Stimulated activated CD4-positive, alpha-beta T cell treated with anti-CD3 and anti-CD28 coated beads, Interleukin-12 subunit alpha, Interleukin-12 subunit beta, amount 100 ng/mL, for 4 hours (primary cell): ENCODE measurements around the gene KANSL3.
"Not testable (repeated sequence)": the region's sequence is repeated elsewhere in the genome, so short reads cannot be mapped to it uniquely, and the experiment has no call there.

Experiments
- DNase-seq: peaks from one replicate; pipeline ENCODE4 v3.0.0-alpha.2; 2020

Gene KANSL3

DNA sequence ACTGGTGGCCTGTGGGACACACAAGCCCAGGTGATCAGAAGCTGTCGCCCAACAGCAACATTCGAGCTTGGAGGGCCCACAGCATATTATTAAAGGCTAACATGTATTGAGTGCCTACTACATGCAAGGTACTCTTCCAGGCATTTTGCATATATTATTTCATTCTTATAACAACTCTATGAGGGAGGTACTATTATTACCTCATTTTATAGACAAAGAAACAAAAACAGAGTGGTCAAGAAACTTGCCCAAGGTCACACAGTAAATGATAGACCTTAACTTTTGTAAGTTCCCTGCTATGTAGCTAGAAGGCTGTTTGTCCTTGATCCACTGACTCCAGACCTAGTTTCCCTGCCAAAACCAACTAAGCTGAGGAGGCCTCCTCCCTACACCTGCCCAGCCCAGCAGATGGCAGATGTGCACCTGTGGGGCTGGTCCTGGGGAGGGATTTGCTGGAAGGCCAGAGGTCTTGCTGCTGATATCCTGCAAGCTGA lies 35.7 kb downstream of the KANSL3 start:
- DNase-seq = no peak

DNA sequence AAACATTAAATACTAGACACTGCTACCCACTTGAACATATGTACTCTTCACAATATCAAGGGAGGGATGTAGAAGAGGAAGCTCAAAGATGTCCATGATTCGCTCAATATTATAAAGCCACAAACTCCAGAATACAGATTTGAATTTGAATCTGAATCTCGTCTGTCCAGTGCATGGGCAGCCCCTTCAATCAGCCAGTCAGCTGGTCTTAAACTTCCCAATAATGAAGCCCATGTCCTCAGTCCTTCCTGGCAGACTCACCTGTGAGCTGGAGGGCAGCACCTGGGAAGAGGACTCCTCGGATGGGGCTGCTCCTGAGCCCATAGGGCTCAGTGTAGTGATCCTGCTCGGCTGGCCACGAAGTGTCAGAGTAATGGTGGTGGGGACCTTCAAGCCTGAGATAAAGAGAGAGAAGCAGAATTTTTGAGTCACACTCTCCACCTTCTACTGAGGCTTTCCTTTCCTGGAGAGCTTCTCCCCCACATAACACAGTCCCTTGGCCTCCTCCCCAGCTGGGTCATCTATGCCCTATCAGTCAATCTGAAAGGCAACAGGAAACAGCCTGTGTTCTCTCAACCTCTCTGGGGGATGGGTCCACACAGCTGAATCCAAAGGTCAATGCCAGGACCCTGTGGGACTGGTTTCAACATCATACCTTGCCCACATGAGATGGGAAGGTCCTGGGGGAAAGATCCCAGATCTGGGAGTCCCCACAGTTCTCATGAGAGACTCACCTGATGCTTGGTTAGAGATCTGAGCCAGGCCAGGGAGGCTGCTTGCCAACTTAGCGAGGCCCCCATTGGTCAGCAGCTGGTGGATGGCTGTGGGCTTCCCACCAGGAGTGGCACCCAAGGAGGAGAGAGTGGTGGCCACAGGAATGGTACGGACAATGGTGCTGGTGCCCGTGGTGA lies 36.5 kb downstream of the KANSL3 start:
- no peak for DNase-seq

DNA sequence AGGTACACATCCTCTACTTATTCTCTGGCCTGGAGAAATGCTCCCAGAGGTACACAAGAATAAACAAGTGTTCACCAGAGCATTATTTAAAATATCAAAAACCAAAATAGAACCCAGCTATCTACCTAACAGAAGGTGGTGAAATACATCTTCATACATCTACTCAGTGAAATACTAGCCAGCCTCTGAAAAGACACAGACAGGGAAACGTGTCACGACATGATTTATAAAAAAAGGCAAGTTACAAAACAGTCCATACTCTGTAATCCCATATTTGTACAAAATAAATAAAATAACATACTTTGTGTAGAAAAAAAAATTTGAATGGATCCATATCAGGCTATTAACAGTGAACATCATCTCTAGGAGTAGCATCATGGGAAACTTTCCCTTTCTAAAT lies 38.2 kb downstream of the KANSL3 start:
- no peak for DNase-seq

DNA sequence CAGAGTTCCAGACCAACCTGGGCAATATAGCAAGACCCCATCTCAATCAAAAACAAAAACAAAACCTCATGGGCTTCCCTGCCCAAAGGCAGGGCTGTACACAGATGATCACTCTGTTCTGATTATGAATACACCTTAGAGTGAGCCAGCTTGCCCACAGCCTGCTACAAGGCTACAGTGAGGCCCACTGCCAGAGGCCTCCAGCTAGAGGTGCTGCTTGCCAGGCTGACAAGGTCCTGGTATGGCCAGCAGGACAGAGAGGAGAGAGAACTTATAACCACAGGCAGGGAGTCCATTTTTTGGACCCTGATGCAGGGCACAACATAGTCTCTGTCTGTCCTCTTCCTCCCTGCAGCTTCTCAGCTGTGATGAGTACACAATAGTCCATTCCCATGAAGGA lies 41.5 kb downstream of the KANSL3 start:
- no peak for DNase-seq

DNA sequence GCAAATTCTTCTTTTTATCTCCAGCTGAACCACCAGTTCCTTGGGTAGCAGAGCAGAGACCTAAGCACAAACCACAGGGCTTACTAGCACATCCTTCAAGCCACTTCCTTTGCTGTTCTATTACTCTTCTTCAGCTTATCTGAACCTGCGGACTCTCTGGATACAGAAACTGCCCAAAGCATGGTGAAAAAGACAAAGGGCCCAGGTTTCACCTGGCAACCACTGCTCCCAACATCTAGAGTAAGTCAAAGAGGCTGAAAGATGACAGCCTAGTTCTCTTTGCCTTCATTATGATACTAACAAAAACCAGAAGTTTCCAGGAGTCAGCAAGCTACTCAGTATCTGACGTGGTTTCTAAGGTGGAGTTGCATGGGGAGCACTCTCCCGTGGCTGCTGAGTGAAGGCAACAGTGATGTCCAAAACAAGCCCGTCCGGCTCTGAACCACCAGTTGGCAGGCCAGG lies 43.4 kb downstream of the KANSL3 start:
- no peak for DNase-seq

DNA sequence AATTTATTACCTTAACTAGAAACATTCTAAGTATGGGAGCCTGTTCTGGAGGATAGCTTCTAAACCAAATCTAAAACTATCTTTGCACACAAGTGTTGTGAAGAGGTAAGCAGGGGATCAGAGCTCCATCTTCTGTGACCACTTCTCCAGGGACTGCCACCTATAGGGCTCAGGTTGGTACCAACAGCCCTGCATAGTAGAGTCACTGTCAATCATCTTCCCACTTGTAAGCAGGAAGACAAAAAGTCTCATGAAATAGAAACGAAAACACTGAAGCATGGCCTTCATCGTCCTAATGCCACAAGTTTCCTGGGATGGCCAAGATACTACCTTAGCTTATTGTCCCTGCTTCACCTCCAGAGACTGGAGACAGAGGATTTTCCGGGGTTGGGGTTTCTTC lies 43.8 kb downstream of the KANSL3 start:
- no peak for DNase-seq

DNA sequence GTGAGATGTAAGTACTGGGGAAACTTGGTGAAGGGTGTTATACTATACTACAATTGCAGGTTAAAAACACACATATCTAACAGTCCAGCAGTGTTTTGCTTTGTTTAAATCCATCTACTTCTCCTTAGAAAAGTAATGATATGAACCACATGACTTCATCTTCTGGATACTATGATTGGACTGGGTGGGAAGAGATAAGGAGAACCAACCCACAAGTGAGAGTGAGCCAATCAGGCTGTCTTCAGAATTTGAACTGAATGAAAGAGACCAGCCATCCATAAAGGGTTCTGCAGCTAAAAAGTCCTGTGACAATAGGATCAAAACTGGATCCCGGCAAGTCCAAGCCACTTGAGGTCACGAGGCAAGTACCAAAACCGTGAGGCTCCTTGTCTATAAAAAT lies 46.6 kb downstream of the KANSL3 start:
- no peak for DNase-seq

DNA sequence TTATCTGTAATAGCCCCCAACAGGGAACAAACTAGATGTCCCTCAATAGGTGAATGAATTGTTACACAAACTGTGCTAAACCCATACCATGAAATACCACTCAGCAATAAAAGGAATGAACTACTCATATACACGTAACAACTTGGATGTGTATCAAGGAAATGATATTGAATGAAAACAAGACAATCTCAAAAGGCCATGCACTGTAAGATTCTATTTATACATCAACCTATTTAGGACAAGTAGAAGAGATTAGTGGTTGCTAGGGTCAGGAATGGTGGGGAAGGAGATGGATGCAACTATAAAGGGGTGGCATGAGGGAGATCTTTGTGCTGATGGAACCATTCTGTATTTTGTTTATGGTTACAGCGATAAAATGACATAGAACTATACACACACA lies 47.1 kb downstream of the KANSL3 start:
- DNase-seq = no peak

DNA sequence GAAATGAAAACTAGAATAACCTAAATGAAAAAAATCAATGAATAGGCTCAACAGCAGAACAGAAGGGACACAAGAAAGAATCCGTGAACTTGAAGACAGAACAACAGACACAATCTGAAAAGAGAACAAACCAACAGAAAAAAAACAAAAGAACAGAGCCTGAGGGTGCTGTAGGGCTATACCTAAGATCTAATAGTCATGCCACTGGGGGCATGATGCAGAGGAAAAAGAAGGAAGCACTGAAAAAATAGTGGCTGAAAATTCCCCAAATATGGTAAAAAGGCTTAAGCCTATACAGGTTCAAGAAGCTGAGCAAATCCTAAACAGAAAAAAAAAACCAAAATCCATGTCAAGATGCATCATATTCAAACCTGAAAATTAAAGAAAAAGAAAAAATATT lies 50.3 kb downstream of the KANSL3 start:
- no peak for DNase-seq

DNA sequence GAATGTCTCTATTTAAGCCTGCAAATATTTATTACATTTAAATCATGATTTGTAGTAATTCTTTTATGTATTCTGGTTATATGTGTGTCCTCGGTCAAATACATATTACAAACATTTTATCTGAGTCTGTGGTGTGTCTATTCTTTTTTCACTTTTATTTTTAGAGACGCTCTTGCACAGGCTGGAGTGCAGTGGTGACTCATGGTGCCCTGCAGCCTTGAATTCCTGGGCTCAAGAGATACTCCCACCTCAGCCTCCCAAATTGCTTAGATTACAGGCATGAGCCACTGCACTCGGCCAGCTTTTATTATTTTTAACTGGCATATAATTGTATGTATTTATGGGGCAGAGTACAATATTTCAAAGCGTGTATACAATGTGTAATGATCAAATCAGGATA lies 54.1 kb downstream of the KANSL3 start:
- no peak for DNase-seq

DNA sequence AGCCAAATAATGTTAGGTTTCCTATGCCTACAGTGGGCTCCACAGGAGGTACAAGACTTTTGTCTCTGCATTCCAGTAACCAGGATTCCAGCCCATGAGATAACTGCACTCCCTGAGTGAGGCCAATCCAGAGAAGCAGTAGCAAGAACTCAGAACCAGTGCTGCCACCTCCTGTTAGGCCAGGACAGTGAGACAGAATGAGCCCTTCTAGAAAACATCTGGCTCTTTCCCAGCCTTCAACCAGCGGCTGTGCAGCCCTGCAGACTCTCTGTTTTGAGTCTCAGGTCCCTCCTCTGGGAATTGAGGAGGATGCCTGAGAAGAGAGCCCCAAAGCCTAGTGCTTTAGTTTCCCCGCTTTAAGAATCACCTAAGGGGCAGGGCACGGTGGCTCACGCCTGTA lies 57.3 kb downstream of the KANSL3 start:
- DNase-seq = no peak

DNA sequence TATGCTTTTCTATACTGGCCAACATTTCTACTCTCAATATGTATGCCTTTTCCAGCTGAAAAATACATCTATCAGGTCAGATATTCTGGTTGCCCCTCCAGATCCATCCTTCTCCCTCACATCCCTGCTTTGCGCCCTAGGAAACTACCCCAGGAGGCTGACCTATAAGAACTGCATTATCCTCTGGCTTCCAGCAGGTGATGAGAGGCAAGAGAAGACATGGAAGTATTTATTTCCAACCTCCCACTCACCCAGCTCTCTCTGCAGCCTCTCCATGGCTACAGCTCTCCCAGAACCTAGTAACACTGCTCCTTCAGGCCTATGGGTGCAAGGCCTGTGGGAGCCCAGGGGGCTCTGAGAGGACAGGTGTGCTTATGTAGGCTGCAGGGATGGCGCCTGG lies 58.7 kb downstream of the KANSL3 start:
- DNase-seq = no peak

DNA sequence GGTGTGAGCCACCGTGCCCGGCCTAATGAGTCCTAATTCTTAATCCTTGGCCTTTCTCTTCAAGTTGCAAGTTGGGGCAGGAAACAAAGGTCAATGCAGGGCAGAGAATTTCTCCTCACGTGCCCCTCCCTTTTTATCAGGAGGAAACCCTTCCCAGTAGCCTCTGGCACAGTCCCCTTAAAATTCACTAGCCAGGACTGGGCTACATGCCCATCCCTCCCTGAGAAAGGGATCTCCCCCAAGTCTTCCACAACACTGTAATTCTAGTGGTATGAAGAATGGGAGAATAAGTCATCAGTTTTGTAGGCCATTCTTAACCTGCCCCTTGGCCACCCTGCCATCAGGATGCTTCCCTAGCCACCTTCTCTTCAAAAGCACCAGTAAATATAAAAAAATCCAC lies 59.4 kb downstream of the KANSL3 start:
- DNase-seq = no peak

DNA sequence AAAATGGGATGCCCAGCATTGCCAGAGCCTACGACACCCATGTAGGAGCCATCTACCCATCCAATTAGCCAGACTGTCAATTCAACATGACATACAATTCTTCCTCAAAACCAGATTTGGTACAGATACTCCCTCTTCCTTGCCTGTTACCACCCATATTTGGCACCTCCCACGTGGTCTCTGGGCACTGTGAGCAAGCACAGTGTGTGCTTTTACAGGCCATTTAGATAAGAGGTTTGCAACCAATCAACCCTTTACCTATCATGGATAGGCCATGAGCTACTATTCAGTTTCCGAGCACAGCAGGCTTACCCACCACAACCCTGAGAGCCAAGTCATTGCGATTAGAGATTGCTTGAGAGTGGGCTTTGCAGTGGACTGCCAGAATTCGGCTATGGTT lies 60.6 kb downstream of the KANSL3 start:
- no peak for DNase-seq

DNA sequence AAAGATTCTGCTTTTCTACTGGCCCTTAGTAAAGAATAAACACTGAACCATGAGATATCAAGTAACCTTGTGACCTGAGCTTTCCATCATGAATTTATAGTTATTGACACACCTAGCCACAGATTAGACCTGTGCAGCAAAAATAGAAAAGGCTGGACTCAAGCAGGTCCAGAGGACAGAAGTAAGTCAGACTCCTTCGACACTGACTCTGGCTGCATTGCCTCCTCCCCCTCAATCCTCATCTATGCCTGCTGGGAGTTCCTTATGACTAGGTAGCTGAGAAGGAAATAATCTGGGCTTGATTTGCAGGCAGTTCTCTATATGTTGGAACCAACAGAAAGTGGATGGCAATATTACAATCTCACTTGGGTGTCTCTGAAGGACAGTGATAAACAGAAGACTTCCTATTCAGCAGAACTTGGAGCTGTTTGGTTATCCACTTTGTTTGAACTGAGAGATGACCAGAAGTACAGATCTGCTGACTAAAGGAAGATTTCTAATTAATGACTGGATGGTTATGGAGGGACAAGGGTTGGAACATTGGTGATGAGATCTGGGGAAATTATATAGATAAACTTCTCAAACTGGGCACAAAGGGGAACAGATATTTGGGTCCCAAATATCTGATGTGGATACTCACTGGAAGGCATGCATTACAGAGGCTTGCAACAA lies 62.2 kb downstream of the KANSL3 start:
- DNase-seq = no peak

DNA sequence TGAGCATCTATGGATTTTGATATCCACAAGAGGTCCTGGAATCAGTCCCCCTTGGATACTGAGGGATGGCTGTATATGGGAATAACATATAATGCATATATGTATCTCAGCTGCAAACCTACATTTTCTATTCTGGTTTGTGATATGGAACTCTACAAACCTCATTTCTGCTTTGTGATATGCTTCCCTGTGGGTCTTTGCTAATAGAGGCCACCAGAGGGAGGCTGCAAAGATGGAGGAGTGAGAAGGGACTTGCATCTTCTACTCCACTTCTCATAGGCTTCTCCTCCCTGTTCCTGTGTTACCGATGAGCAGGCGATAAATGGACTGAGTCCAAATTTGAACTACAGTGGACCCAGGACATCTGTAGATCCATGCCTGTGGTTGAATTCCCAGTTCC lies 63.7 kb downstream of the KANSL3 start:
- DNase-seq = no peak

DNA sequence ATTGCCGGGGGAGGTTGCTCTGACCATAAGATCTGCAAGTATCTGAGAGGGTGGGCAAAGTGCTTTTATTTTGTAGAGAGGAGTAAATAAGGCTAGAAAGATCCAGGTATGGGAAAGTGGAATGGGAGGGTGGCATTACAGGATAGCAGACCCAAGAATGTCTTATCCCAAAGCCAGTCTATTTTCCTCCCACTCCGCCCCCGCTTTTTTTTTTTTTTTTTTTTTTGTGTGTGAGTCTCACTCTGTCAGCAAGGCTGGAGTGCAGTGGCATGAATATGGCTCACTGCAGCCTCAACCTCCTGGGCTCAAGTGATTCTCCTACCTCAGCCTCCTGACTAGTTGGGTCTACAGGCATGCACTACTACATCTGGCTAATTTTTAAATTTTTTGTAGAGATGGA lies 70.0 kb downstream of the KANSL3 start:
- no peak for DNase-seq

DNA sequence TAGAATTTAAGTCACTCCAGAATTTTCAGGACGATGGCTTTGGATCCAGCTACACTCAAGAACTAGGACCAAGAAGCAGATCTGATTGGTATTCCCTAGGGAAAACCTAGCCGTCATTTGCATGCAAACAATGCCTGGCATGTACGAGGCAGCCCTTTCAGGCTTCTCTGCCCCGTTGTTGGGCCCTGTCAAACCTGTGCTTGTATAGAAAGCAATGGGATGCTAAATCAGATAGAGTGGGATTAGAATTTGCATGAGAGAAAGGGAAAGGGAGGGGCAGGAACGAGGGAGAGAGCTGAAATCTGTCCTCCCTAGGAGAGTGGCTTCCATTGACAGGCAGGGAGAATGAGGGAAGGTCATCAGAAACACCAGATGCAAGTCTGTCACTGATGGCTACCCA lies 73.0 kb downstream of the KANSL3 start:
- DNase-seq = no peak

DNA sequence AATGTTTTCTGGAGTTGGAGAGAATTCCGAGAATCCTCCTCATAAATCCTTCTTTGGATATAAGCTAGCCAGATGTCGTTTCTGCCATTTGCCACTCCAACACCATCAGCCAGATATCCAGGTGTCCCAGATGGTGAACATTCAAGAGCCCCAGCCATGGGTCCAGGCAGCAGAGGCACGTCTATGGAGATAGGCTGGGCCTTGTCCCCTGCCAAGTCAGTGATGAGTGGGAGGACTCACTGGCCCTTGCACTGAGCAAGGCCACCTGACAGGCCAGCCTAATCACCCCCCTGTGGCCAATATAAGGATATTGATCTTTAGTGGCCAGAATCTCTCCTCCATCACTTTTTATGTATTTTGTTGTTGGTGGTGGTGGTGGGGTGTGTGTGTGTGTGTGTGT lies 73.5 kb downstream of the KANSL3 start:
- DNase-seq = no peak

DNA sequence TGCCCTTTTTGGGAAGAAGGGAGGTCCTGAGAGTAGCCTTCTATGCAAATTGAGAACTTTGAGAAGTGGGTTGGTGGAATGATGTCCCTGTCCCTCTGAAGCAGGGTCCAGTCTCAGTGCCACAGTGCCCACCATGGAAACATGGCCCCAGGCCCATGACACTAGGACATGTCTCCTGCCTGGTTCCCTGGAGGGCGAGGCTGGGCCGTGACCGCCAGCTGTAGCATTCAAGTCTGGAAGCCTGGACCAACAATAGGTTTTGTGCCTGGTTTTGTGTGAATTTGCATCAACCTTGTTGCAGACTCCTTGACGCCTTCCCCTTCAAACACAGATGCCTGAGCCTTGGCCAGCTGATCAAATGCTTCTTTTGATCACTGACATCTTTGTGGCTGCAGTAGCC lies 74.1 kb downstream of the KANSL3 start:
- DNase-seq = no peak

DNA sequence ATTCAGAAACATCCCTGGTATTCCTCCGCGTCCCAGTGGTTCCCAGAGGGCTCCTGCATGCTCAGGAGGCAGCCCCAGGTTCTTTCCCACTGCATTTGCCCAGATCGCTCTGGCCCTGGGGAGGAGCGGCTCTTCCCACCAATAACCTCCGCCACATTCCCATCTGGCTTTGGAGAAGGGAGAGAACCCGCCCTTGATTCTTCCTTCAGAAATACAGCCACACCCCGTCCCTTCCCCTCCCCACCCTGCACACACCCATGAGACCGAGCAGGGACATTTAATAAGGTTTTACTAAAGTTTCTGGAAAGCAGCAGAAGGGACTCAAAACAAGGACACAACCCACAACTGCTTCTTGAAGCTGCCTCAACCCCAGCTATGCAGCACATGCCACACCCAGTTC lies 79.6 kb downstream of the KANSL3 start:
- DNase-seq = no peak

DNA sequence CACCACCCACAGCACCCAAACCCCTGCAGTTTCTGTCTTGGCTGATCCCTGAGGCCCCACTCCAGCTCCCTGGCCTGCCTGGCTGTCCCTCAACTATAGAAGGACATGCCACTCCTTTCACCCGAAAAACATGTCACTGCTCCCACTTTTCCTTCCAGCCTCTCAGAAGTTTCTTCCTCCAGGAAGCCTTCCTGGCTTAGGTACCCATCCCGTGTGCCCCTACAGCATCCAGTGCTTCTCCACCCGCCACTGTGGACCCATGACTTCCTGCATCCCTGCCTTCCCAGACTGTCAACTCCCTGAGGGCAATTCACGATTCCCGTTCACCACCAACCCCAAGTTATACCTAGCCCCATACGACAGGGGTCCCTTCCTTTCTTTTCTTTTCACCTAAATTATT lies 80.1 kb downstream of the KANSL3 start:
- no peak for DNase-seq

DNA sequence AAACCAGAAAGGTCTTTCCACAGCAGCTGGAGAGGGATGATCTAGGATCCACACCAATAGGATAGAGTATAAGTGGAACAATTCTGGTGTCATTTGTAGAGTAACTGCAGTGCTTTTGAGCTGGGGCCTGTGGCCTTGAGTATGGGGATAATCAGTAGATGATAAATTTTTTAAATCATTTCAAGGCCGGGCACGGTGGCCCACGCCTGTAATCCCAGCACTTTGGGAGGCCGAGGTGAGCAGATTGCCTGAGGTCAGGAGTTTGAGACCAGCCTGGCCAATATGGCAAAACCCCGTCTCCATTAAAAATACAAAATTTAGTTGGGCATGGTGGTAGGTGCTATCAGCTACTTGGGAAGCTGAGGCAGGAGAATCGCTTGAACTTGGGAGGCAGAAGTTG lies 80.7 kb downstream of the KANSL3 start:
- DNase-seq = not testable (repeated sequence)
